Choroid plexus epithelial cell (primary cell): ENCODE results near the gene KIRREL3.

Source experiments
- DNase-seq: peaks from one replicate; pipeline ENCODE4 v3.0.0-alpha.2; 2010; ENCODE audit warnings: low read depth
- H3K4me3 ChIP-seq: 2 replicates; pipeline ENCODE4 v1.5.1; 2011; ENCODE audit warnings: low read depth, mild to moderate bottlenecking, control low read depth, low read length, moderate library complexity
- CTCF ChIP-seq: conservative IDR thresholded peaks from 2 replicates; pipeline ENCODE4 v1.5.1; 2011; ENCODE audit warnings: low read depth, mild to moderate bottlenecking, control low read depth, inconsistent platforms, low read length, moderate library complexity

Gene KIRREL3

GRCh38 chr11:126636911-126637794 is 363.4 kb downstream of the KIRREL3 start:
- no peak for TF ChIP-seq CTCF
- no peak overlapping the region for H3K4me3 ChIP-seq
- peak; percentile 16 for DNase-seq

- TF ChIP-seq CTCF = no peak
- H3K4me3 ChIP-seq = no peak overlapping the region
- DNase-seq = no peak
Observed at GRCh38 chr11:126635511-126635910, 365.1 kb downstream of the KIRREL3 start.

DNA sequence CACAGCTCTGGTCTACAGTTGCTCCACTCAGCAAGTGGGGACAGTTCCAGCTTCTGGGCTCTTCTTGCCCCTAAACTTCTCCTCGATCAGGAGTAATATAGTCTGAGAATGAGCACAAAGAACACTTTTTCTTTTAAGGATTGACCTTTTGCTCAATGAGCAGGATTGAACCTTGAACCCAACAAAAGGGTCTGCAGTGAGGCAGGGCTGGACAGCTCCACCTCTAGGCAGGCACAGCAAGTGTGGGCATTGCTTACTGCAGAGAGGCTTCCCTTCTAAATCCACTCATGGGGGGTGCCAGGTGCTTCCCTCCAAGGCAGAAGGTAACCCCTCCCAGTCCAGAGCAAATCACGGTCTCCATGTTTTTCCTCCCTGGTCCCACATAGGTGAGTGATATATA is 365.6 kb downstream of the KIRREL3 start:
- TF ChIP-seq CTCF = no peak
- H3K4me3 ChIP-seq = no peak overlapping the region
- no peak for DNase-seq

GRCh38 chr11:126633330-126633729 is 367.2 kb downstream of the KIRREL3 start:
- no peak overlapping the region for H3K4me3 ChIP-seq
- no peak for DNase-seq
- TF ChIP-seq CTCF = no peak

GRCh38 chr11:126630893-126631798 is 369.4 kb downstream of the KIRREL3 start:
- no peak overlapping the region for H3K4me3 ChIP-seq
- DNase-seq = no peak
- no peak for TF ChIP-seq CTCF

DNA sequence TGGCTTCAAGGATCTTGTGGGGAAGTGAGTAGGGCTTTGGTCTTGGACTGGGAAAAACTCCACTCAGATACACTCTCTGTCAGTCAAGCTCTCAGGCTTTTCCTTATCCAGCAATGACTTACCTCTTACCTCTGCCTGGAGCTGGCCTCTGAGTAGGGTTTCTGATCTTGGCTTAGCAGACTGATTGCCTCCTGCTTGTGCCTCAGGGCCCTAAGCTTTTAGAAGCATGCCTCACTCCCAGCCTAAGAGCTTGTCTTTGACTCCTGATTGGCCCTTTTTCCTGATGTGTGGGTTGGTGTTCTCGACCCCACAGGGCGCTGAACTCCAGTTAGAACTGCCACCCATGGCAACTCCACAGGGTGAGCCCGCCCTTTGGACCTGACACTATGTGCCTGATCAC is 370.1 kb downstream of the KIRREL3 start:
- TF ChIP-seq CTCF = no peak
- no peak for DNase-seq
- no peak overlapping the region for H3K4me3 ChIP-seq
